Measurements from ENCODE around the gene ASB15. TPM values are rescaled to one million over a fixed set of nuclear protein-coding genes. Genes with fewer than 3 reads are reported as not detected.

The ASB15 gene
- total and polyA plus RNA-seq, 2 of the 4 experiments (the other 2 are of a cell fraction): not detected

DNA sequence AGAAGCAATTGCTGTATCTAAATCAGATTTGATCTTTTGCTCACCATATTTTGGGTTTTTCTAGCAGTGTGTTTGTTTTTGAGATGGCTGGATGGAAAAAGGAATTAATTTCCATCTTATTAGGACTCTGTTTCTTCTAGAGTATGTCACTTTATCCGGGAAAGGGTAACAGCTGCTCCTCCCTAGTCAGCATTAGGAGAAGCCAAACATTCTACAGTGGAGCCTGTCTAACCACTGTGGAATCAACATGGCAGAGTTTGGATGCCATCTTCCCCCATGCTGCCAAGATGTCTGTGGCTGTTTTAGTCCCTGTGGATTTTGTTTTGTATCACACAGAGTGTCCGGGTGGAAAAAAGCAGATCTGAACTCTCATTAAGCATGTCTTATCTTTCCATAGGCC is 38.0 kb downstream of the ASB15 start:
- Histone ChIP-seq H3K18ac (ENCODE audit: low read depth, low read length) (no peak overlapping the region), H2BK120ac (ENCODE audit: low read depth, low read length) (no peak overlapping the region), H3K79me1 (ENCODE audit: low read depth in 1 of 2, low read length in 2 of 2) (no peaks in the 10 kb centered on the region), H2AFZ (replicated peaks; ENCODE audit: low read length, poor library complexity) (no peak overlapping the region), H3K9me3 (ENCODE audit: control insufficient read depth, insufficient read depth, low read length) (no peaks in the 10 kb centered on the region), H3K14ac (replicated peaks; ENCODE audit: low read depth, low read length) (no peak overlapping the region), H3K36me3 (ENCODE audit: control insufficient read depth, insufficient read depth, low read length) (no peaks in the 10 kb centered on the region), H2AK5ac (ENCODE audit: low read depth, low read length) (no peak overlapping the region), H3K4me3 (ENCODE audit: insufficient read depth, low read depth, low read length) (no peak overlapping the region), H3K27ac (ENCODE audit: insufficient read depth, low read length) (no peak overlapping the region), H3K9me1 (ENCODE audit: insufficient read depth, low read length) (no peaks in the 10 kb centered on the region), H4K20me1 (ENCODE audit: insufficient read depth, low read length) (no peaks in the 10 kb centered on the region), H3K27me3 (ENCODE audit: control insufficient read depth, insufficient read depth, low read length) (no peaks in the 10 kb centered on the region), H3K4ac (ENCODE audit: low read depth, low read length) (no peak overlapping the region), H3K56ac (ENCODE audit: extremely low read depth, insufficient read depth, low read length) (no peak overlapping the region), H3K23ac (ENCODE audit: low read depth, low read length) (no peak overlapping the region), H2BK5ac (ENCODE audit: low read depth, low read length, poor library complexity, severe bottlenecking) (no peak overlapping the region), H4K8ac (ENCODE audit: low read depth in 2 of 2, low read length in 2 of 2) (no peak overlapping the region), H2AK9ac (replicated peaks; ENCODE audit: low read depth, low read length, poor library complexity) (no peak overlapping the region), H2BK15ac (ENCODE audit: low read depth, low read length) (no peak overlapping the region), H4K91ac (ENCODE audit: insufficient read depth, low read depth, low read length) (no peak overlapping the region), H4K5ac (ENCODE audit: low read depth, low read length) (no peak overlapping the region), H3K9ac (ENCODE audit: low read depth, low read length) (no peak overlapping the region), H3K4me2 (ENCODE audit: low read depth, low read length) (no peak overlapping the region), H3K4me1 (ENCODE audit: control insufficient read depth, insufficient read depth, low read length) (peaks cover 3% of the 10 kb centered on the region; the same call in 1 of the 2 replicates), H2BK20ac (ENCODE audit: low read depth, low read length) (no peak overlapping the region)
- TF ChIP-seq CHD1 (IDR thresholded peaks at IDR 0.05; ENCODE audit: low read depth, low read length): no peak
- TF ChIP-seq RFX5 (IDR thresholded peaks at IDR 0.05; ENCODE audit: low read depth, low read length): no peak
- no peak for TF ChIP-seq MXI1 (IDR thresholded peaks at IDR 0.05; ENCODE audit: borderline replicate concordance, low read depth, low read length)
- no peak for TF ChIP-seq NFE2L2 (IDR thresholded peaks at IDR 0.05; ENCODE audit: low read depth, low read length)
- TF ChIP-seq, protein P1, sequence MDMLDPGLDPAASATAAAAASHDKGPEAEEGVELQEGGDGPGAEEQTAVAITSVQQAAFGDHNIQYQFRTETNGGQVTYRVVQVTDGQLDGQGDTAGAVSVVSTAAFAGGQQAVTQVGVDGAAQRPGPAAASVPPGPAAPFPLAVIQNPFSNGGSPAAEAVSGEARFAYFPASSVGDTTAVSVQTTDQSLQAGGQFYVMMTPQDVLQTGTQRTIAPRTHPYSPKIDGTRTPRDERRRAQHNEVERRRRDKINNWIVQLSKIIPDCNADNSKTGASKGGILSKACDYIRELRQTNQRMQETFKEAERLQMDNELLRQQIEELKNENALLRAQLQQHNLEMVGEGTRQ (IDR thresholded peaks at IDR 0.05; ENCODE audit: low read depth, low read length): no peak
- TF ChIP-seq MAFK (IDR thresholded peaks at IDR 0.05; ENCODE audit: low read depth, low read length): no peak
- TF ChIP-seq CEBPB (IDR thresholded peaks at IDR 0.05; ENCODE audit: low read depth, low read length): no peak
- no peak for TF ChIP-seq MAZ (IDR thresholded peaks at IDR 0.05; ENCODE audit: borderline replicate concordance, low read depth, low read length)
- no peak for TF ChIP-seq SMC3 (IDR thresholded peaks at IDR 0.05; ENCODE audit: low read depth, low read length)
- TF ChIP-seq, protein P2, sequence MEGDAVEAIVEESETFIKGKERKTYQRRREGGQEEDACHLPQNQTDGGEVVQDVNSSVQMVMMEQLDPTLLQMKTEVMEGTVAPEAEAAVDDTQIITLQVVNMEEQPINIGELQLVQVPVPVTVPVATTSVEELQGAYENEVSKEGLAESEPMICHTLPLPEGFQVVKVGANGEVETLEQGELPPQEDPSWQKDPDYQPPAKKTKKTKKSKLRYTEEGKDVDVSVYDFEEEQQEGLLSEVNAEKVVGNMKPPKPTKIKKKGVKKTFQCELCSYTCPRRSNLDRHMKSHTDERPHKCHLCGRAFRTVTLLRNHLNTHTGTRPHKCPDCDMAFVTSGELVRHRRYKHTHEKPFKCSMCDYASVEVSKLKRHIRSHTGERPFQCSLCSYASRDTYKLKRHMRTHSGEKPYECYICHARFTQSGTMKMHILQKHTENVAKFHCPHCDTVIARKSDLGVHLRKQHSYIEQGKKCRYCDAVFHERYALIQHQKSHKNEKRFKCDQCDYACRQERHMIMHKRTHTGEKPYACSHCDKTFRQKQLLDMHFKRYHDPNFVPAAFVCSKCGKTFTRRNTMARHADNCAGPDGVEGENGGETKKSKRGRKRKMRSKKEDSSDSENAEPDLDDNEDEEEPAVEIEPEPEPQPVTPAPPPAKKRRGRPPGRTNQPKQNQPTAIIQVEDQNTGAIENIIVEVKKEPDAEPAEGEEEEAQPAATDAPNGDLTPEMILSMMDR (conservative IDR thresholded peaks at IDR 0.05; ENCODE audit: low read depth, low read length): no peak
- TF ChIP-seq FOS (IDR thresholded peaks at IDR 0.05; ENCODE audit: low read depth, low read length): no peak
- ChIA-PET CTCF (interaction anchor here (1.0 kb wide), 1 partner anchor 38 kb away, joined by 3 read pairs; no protein-coding TSS in a partner anchor), POLR2A (ENCODE audit: unreplicated experiment) (no interaction called here)
- in situ Hi-C loops (cut with MboI; ENCODE audit: low sequenced_read_pairs): loop anchor here (25.0 kb wide), 1 partner anchor 223 kb away; no protein-coding TSS in a partner anchor
- no TSS peak for BruUV-seq (replicated peaks)
- WGBS, 2 experiments (ENCODE audit: extremely low coverage in 2 of 2, insufficient read length in 1 of 2): no CpG with 5 or more reads among the region's 2 CpGs
- ATAC-seq (ENCODE audit: low read depth) (no peak), DNase-seq (no peak)
- dilution Hi-C loops (cut with HindIII; ENCODE audit: low sequenced_read_pairs, unreplicated experiment): no loop called here
- intact Hi-C loops (cut with micrococcal nuclease): loop anchor here (5.0 to 10.0 kb wide), 5 partner anchors 43 to 1218 kb away; no protein-coding TSS in a partner anchor

All from IMR-90 (cell line).